ENCODE results near the gene SIRT1.
"Not testable (repeated sequence)": the region's sequence is repeated elsewhere in the genome, so short reads cannot be mapped to it uniquely, and the experiment has no call there.

Gene SIRT1

DNA sequence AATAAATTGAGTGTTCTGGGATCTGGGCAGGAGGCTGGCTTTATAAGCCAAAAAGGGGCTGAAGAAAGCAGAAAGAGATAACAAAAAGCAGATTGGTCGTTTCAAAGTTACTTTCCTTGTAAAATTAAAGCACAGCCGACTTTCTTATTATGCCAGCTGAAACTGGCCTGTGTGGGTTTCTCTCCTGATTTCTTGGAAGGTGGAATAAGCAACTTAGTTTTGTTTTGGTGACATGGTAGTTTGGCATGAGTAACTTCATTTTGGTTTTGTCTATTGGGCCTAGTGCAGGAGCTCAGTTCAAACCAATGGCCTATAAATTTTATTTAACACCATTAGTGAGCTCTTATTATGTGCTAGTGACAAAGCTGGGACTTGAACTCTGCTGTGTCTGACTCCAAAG, 33.3 kb upstream of the SIRT1 start:
- no peak overlapping the region for H3K27ac ChIP-seq (ENCODE audit: low read depth, low read length)
- no peaks in the 10 kb centered on the region for H3K36me3 ChIP-seq (ENCODE audit: control insufficient read depth, insufficient read depth, low read length)
- no peak overlapping the region for H3K9ac ChIP-seq (ENCODE audit: low read length)
- no peak overlapping the region for H3K4me3 ChIP-seq (ENCODE audit: low read depth, low read length)
- H3K9me3 ChIP-seq (ENCODE audit: control insufficient read depth, insufficient read depth, low read depth, low read length), result no peaks in the 10 kb centered on the region
- peaks cover 6% of the 10 kb centered on the region; the same call in 1 of the 2 replicates for H3K4me1 ChIP-seq (ENCODE audit: control insufficient read depth, insufficient read depth, low read length)
- H3K27me3 ChIP-seq (ENCODE audit: control insufficient read depth, insufficient read depth, low read length), result no peaks in the 10 kb centered on the region

- H3K36me3 ChIP-seq (ENCODE audit: control insufficient read depth, insufficient read depth, low read length), result no peaks in the 10 kb centered on the region
- no peak overlapping the region for H3K27ac ChIP-seq (ENCODE audit: low read depth, low read length)
- no peaks in the 10 kb centered on the region for H3K9me3 ChIP-seq (ENCODE audit: control insufficient read depth, insufficient read depth, low read depth, low read length)
- no peak overlapping the region for H3K4me3 ChIP-seq (ENCODE audit: low read depth, low read length)
- no peaks in the 10 kb centered on the region for H3K27me3 ChIP-seq (ENCODE audit: control insufficient read depth, insufficient read depth, low read length)
- H3K4me1 ChIP-seq (ENCODE audit: control insufficient read depth, insufficient read depth, low read length), result peaks cover 8% of the 10 kb centered on the region; the same call in 1 of the 2 replicates
- no peak overlapping the region for H3K9ac ChIP-seq (ENCODE audit: low read length)
Measured at GRCh38 chr10:67852761-67853160, 31.7 kb upstream of the SIRT1 start.

GRCh38 chr10:67853512-67853911, 30.9 kb upstream of the SIRT1 start:
- no peak overlapping the region for H3K4me3 ChIP-seq (ENCODE audit: low read depth, low read length)
- H3K36me3 ChIP-seq (ENCODE audit: control insufficient read depth, insufficient read depth, low read length), result no peaks in the 10 kb centered on the region
- no peaks in the 10 kb centered on the region for H3K9me3 ChIP-seq (ENCODE audit: control insufficient read depth, insufficient read depth, low read depth, low read length)
- H3K4me1 ChIP-seq (ENCODE audit: control insufficient read depth, insufficient read depth, low read length), result peaks cover 8% of the 10 kb centered on the region; the same call in 1 of the 2 replicates
- no peak overlapping the region for H3K9ac ChIP-seq (ENCODE audit: low read length)
- H3K27ac ChIP-seq (ENCODE audit: low read depth, low read length), result no peak overlapping the region
- no peaks in the 10 kb centered on the region for H3K27me3 ChIP-seq (ENCODE audit: control insufficient read depth, insufficient read depth, low read length)

DNA sequence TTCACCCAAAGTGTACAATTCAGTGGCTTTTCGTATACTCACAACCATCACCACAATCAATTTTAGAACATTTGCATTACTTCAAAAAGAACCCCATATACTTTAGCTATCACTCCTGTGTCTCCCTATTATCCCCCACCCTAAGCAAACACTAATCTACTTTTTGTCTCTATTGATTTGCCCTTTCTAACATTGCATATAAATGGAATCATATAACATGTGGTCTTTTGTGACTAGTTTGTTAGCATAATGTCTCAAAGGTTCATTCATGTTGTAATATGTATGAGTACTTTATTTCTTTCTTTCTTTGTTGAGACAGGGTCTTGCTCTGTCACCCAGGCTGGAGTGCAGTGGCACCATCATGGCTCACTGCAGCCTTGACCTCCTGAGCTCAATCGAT, 25.5 kb upstream of the SIRT1 start:
- Histone ChIP-seq H3K9me3 (ENCODE audit: control insufficient read depth, insufficient read depth, low read depth, low read length) (no peaks in the 10 kb centered on the region), H3K9ac (ENCODE audit: low read length) (no peak overlapping the region), H3K36me3 (ENCODE audit: control insufficient read depth, insufficient read depth, low read length) (no peaks in the 10 kb centered on the region), H3K27ac (ENCODE audit: low read depth, low read length) (no peak overlapping the region), H3K27me3 (ENCODE audit: control insufficient read depth, insufficient read depth, low read length) (no peaks in the 10 kb centered on the region), H3K4me3 (ENCODE audit: low read depth, low read length) (no peak overlapping the region), H3K4me1 (ENCODE audit: control insufficient read depth, insufficient read depth, low read length) (peaks cover 33% of the 10 kb centered on the region)

DNA sequence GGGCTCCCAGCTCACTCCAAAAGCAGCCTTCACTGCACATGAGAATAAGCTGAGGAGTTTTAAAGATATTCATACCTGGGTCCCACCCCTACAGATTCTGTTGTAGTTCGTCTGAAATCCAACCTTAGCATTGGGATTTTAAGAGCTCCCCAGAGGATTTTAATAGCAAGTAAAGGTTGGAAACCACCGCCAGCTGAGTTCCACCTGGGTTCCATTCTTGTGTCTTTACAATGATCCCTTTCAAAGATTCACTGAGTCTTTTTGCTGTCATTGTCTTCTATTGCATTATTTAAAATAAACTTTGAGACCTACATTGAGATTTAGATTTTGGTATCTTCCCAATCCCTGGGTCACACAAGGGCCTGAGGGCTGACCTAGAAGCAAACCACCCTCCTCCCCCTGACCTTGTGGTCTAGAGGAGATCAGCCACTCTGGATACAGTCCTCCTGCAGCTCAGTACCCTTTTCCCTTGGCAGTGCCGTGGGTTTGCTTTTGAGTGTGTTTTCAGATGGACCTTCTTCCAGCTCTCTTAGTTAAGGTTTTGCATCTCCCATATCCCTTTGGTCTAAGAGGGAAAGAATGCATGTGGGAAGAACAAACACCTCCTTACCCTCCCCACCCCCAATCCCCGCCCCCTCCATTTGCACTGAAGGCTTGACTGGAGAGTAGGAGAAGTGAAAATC, 22.6 kb upstream of the SIRT1 start:
- H3K9me3 ChIP-seq (ENCODE audit: control insufficient read depth, insufficient read depth, low read depth, low read length), result no peaks in the 10 kb centered on the region
- H3K27me3 ChIP-seq (ENCODE audit: control insufficient read depth, insufficient read depth, low read length), result no peaks in the 10 kb centered on the region
- H3K4me3 ChIP-seq (ENCODE audit: low read depth, low read length), result peak overlapping the region; percentile 56
- H3K4me1 ChIP-seq (ENCODE audit: control insufficient read depth, insufficient read depth, low read length), result peaks cover 28% of the 10 kb centered on the region
- no peaks in the 10 kb centered on the region for H3K36me3 ChIP-seq (ENCODE audit: control insufficient read depth, insufficient read depth, low read length)
- H3K27ac ChIP-seq (ENCODE audit: low read depth, low read length), result peak overlapping the region; percentile 97
- H3K9ac ChIP-seq (ENCODE audit: low read length), result peak overlapping the region; percentile 54

DNA sequence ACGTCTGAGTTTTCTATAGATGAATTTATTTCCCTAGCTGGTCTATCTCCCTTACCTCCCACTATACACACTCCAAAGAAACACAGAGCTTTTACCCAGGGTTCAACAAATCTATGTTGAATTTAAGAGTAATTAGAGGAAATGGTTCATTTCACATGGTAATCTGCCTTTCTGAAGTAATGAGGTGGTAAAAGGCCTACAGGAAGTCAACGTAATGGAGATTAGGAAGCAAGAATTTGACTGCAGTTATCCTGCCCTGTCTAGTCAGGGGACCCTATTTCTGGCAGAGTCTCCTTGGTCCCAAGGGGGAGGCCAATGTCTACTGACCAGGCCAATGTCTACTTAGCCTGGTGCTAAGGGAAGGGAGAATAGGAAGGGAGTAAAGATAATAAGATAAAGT, 21.4 kb upstream of the SIRT1 start:
- Histone ChIP-seq H3K36me3 (ENCODE audit: control insufficient read depth, insufficient read depth, low read length) (no peaks in the 10 kb centered on the region), H3K9me3 (ENCODE audit: control insufficient read depth, insufficient read depth, low read depth, low read length) (no peaks in the 10 kb centered on the region), H3K27ac (ENCODE audit: low read depth, low read length) (peak overlapping the region; percentile 76), H3K4me3 (ENCODE audit: low read depth, low read length) (0 out of 2 replicates have a peak overlapping the region, but pooled peaks have one; percentile 13), H3K27me3 (ENCODE audit: control insufficient read depth, insufficient read depth, low read length) (no peaks in the 10 kb centered on the region), H3K9ac (ENCODE audit: low read length) (no peak overlapping the region), H3K4me1 (ENCODE audit: control insufficient read depth, insufficient read depth, low read length) (peaks cover 28% of the 10 kb centered on the region)

DNA sequence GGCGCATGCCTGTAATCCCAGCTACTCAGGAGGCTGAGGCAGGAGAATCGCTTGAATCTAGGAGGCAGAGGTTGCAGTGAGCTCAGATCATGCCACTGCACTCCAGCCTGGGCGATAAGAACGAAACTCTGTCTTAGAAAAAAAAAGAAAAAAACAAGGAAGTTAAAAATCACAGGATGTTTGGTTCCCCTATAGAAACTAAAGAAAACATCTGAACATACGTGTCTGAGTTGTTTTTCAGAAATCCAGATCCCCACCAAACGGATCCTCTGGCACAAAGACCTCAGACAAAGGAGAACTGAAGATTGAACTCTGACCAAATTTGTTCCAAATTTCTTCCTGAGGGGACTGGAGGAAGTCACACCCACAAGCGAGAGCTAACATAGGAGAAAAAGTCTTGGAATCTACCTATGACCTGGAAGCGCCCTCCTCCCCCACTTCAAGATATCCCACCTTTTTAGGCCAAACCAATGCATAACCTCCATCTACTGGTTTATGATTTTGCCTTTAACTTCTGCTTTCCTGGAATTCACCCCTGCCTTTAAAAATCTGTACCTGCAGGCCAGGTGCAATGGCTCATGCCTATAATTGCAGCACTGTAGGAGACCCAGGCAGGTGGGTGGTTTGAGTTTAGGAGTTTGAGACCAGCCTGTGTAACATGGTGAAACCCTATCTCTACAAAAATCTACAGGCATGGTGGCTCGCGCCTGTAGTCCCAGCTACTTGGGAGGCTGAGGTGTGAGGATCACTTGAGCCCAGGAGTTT, 19.7 kb upstream of the SIRT1 start:
- H3K9me3 ChIP-seq (ENCODE audit: control insufficient read depth, insufficient read depth, low read depth, low read length), result no peaks in the 10 kb centered on the region
- no peak overlapping the region for H3K4me3 ChIP-seq (ENCODE audit: low read depth, low read length)
- H3K4me1 ChIP-seq (ENCODE audit: control insufficient read depth, insufficient read depth, low read length), result peaks cover 28% of the 10 kb centered on the region
- H3K9ac ChIP-seq (ENCODE audit: low read length), result no peak overlapping the region
- H3K27ac ChIP-seq (ENCODE audit: low read depth, low read length), result no peak overlapping the region
- H3K36me3 ChIP-seq (ENCODE audit: control insufficient read depth, insufficient read depth, low read length), result no peaks in the 10 kb centered on the region
- no peaks in the 10 kb centered on the region for H3K27me3 ChIP-seq (ENCODE audit: control insufficient read depth, insufficient read depth, low read length)

DNA sequence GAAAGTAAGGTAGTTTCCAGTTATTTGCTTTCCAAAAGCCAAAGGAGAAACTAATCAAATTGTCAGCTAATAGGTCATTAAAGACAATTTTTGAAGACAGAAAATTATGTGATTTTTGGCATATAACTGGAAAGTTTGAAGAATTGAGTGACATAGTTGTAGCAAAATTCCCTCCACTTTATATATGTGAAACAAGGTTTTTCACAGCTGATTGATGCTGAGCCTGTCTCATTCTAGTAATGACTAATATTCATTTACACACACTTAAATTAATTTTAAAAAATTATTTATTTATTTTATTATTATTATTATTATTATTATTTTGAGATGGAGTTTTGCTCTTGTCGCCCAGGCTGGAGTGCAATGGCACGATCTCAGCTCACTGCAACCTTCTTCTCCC, 16.3 kb upstream of the SIRT1 start:
- Histone ChIP-seq H3K36me3 (ENCODE audit: control insufficient read depth, insufficient read depth, low read length) (no peaks in the 10 kb centered on the region), H3K4me1 (ENCODE audit: control insufficient read depth, insufficient read depth, low read length) (peaks cover 12% of the 10 kb centered on the region), H3K9me3 (ENCODE audit: control insufficient read depth, insufficient read depth, low read depth, low read length) (no peaks in the 10 kb centered on the region), H3K27me3 (ENCODE audit: control insufficient read depth, insufficient read depth, low read length) (no peaks in the 10 kb centered on the region), H3K27ac (ENCODE audit: low read depth, low read length) (no peak overlapping the region), H3K9ac (ENCODE audit: low read length) (no peak overlapping the region), H3K4me3 (ENCODE audit: low read depth, low read length) (no peak overlapping the region)

DNA sequence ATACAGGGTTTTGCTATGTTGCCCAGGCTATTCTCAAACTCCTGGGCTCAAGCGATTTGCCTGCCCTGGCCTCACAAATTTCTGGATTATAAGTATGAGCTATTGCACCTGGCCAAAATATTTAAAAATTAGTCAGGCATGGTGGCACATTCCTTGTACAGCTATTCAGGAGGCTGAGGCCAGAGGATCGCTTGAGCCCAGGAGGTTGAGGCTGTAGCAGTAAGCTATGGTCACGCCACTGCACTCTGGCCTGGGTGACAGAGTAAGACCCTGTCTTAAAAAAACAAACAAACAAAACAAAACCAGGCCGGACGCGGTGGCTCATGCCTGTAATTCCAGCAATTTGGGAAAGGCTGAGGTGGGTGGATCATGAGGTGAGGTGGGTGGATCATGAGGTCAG, 14.5 kb upstream of the SIRT1 start:
- Histone ChIP-seq H3K36me3 (ENCODE audit: control insufficient read depth, insufficient read depth, low read length) (no peaks in the 10 kb centered on the region), H3K4me3 (ENCODE audit: low read depth, low read length) (no peak overlapping the region), H3K4me1 (ENCODE audit: control insufficient read depth, insufficient read depth, low read length) (no peaks in the 10 kb centered on the region)

GRCh38 chr10:67875340-67876238, 8.9 kb upstream of the SIRT1 start:
- no peaks in the 10 kb centered on the region for H3K4me1 ChIP-seq (ENCODE audit: control insufficient read depth, insufficient read depth, low read length)
- no peak overlapping the region for H3K27ac ChIP-seq (ENCODE audit: low read depth, low read length)
- H3K36me3 ChIP-seq (ENCODE audit: control insufficient read depth, insufficient read depth, low read length), result no peaks in the 10 kb centered on the region
- no peaks in the 10 kb centered on the region for H3K27me3 ChIP-seq (ENCODE audit: control insufficient read depth, insufficient read depth, low read length)
- no peaks in the 10 kb centered on the region for H3K9me3 ChIP-seq (ENCODE audit: control insufficient read depth, insufficient read depth, low read depth, low read length)
- H3K9ac ChIP-seq (ENCODE audit: low read length), result no peak overlapping the region
- H3K4me3 ChIP-seq (ENCODE audit: low read depth, low read length), result no peak overlapping the region

More for the DNA sequence above, 14.5 kb upstream of the SIRT1 start:
- Histone ChIP-seq H3K9me3 (ENCODE audit: control insufficient read depth, insufficient read depth, low read depth, low read length) (no peaks in the 10 kb centered on the region), H3K27ac (ENCODE audit: low read depth, low read length) (no peak overlapping the region), H3K27me3 (ENCODE audit: control insufficient read depth, insufficient read depth, low read length) (no peaks in the 10 kb centered on the region), H3K9ac (ENCODE audit: low read length) (no peak overlapping the region)

DNA sequence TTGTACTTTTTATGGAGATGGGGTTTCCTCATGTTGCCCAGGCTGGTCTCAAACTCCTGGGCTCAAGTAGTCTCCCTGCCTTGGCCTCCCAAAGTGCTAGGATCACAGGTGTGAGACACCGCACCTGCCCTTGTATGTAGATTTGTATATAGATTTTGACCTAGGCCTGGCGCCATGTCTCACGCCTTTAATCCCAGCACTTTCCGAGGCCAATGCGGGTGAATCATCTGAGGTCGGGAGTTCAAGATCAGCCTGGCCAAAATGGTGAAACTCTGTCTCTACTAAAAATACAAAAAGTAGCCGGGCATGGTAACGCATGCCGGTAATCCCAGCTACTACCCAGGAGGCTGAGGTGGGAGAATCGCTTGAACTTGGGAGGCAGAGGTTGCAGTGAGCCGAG, 7.0 kb upstream of the SIRT1 start:
- not testable (repeated sequence) for H3K27ac ChIP-seq (ENCODE audit: low read depth, low read length); H3K36me3 ChIP-seq (ENCODE audit: control insufficient read depth, insufficient read depth, low read length); H3K9me3 ChIP-seq (ENCODE audit: control insufficient read depth, insufficient read depth, low read depth, low read length); H3K4me3 ChIP-seq (ENCODE audit: low read depth, low read length); H3K4me1 ChIP-seq (ENCODE audit: control insufficient read depth, insufficient read depth, low read length); H3K27me3 ChIP-seq (ENCODE audit: control insufficient read depth, insufficient read depth, low read length); H3K9ac ChIP-seq (ENCODE audit: low read length)
